Measurements from ENCODE around the gene TMC8. TPM values are rescaled to one million over a fixed set of nuclear protein-coding genes. Genes with fewer than 3 reads are reported as not detected.

Gene TMC8
- total and polyA plus RNA-seq, 7 donors = 0.30 to 2.8 (median 0.89) TPM

DNA sequence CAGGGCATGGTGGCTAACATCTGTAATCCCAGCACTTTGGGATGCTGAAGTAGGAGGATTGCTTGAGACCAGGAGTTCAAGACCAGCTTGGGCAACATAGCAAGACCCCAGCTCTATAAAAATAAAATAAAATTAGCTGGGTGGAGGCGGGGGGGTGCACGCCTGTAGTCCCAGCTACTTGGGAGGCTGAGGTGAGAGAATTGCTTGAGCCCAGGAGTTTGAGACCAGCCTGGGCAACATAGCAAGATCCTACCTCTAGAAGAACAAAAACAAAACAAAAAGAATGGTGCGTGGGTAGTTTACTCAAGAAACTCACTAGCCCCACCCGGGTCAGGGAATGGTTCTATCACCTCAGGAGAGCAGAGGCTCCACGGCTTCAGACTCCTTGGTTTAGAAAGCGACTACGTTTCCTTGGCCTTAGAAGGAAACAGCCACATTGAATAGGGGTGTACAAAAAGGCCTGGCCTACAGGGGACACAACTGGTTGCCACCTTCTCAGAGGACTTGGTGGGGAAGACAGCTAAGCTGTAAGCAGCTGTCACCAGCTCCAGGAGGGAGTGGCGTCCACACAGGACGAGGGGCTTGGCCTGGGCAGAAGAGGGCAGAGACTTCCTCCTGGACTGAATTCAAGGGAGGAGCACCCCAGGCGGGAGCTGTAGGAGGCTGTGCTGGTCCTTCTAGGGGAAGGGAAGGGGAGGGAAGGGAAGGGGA is 55.6 kb downstream of the TMC8 start:
- no peak for TF ChIP-seq CTCF (IDR thresholded peaks at IDR 0.05)
- H3K9me3 ChIP-seq = no peaks in the 10 kb centered on the region
- intact Hi-C loops (cut with DNase I) = loop anchor here in 1 of 2 donors (5.0 kb wide), 1 partner anchor 66 kb away; no protein-coding TSS in a partner anchor
- peaks cover 0 to 11% of the 10 kb centered on the region in 2 donors for H3K36me3 ChIP-seq (ENCODE audit: insufficient read depth in 1 of 2, low read depth in 1 of 2)
- ATAC-seq (peak in 1 of 4 donors; percentile 4), DNase-seq (peak in 1 of 2 donors; percentile 71)
- peak overlapping the region; percentile 65 for H3K4me3 ChIP-seq
- H3K27me3 ChIP-seq (ENCODE audit: insufficient read depth in 3 of 3, low read length in 2 of 3) = no peaks in the 10 kb centered on the region
- H3K27ac ChIP-seq = no peak overlapping the region
- WGBS, 3 donors = 50 to 75% (median 61%) methylated on average over 7 to 10 of the region's 10 CpGs
- peaks cover 8% of the 10 kb centered on the region for H3K4me1 ChIP-seq

DNA sequence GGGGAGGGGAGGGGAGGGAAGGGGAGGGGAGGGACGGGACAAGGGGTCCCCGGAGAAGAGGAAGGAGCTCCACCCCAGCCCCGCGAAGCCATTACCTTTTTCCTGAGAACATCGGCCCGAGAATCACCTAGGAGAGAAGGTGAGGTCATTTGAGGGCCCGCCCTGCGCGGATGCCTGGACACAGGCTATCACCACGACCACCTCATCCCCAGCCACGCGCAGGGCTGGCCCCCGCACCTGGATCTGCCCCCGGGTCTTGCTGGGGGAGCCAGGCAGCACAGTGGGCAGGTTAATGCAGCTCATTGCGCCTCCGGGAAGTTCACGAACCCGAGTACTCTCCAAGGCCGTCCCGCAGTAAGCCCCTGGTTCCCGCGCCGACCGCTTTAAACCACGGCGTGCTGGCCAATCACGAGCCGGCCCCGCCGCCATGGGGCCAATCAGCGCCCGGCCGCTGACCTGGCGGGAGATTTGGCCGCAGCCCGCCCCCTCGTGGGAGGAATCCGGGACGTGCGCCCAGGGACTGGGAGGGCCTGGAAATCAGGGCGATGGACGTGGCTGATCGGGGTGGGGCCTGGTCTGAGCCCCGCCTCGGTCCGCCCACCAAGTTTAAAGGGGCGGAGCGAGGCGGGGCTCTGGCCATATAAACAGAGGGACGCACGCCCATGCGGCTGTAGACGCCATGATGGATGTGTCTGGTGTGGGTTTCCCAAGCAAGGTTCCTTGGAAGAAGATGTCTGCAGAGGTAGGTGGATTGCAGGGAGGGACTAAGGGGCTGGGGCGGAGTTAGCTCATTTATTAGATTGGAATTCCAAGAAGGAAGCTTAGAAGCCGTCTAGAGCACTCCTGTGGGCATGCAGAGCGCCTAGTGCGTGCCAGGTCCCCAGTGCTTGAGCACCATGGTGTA is 56.4 kb downstream of the TMC8 start, which contains the start of the genes AFMID and TK1:
Gene AFMID, plus strand, starts transcription at position 671 of the 904 bp plus-strand sequence. Its CDS starts 9 bp downstream, at position 680.
Gene TK1, minus strand, starts transcription at position 361 of the 904 bp plus-strand sequence. Its CDS starts 58 bp downstream, at position 303.
- DNase-seq = peak; percentile 97 to 98
- peaks cover 8% of the 10 kb centered on the region for H3K4me1 ChIP-seq
- H3K27ac ChIP-seq = peak within 1 kb of the TSS; percentile 71
- peaks cover 0 to 18% of the 10 kb centered on the region in 2 donors for H3K36me3 ChIP-seq (ENCODE audit: insufficient read depth in 1 of 2, low read depth in 1 of 2)
- H3K4me3 ChIP-seq = peak within 1 kb of the TSS; percentile 65
- peak; percentile 98 to 99 (median 98) for ATAC-seq
- WGBS, 3 donors = 4 to 6% (median 5%) methylated on average over 48 to 57 of the region's 57 CpGs
- TF ChIP-seq CTCF (IDR thresholded peaks at IDR 0.05) = peak; percentile 76
- intact Hi-C loops (cut with DNase I) = loop anchor here in 1 of 2 donors (5.0 kb wide), 1 partner anchor 65 kb away; no protein-coding TSS in a partner anchor
- H3K27me3 ChIP-seq (ENCODE audit: insufficient read depth in 3 of 3, low read length in 2 of 3) = no peaks in the 10 kb centered on the region
- no peaks in the 10 kb centered on the region for H3K9me3 ChIP-seq

Other genes starting within 250 kb of the TMC8 start
- 10 to 100 TPM; 11.4 to 22.4 (median 13.6) TPM for gene TNRC6C, start 172.1 kb upstream of the TMC8 start, total RNA-seq
- gene TNRC6C, start 172.1 kb upstream of the TMC8 start, polyA plus RNA-seq = 1 to 10 TPM; 1.2 to 5.4 (median 1.4) TPM
- gene TMC6, start 2.0 kb upstream of the TMC8 start, total RNA-seq = 10 to 100 TPM in 1 of 4 donors, 1 to 10 TPM in 3; 6.1 to 11.0 (median 7.9) TPM
- 1 to 10 TPM; 2.7 to 3.9 (median 2.8) TPM for gene TMC6, start 2.0 kb upstream of the TMC8 start, polyA plus RNA-seq
- not detected for gene C17orf99, start 15.6 kb downstream of the TMC8 start, total RNA-seq
- gene C17orf99, start 15.6 kb downstream of the TMC8 start, polyA plus RNA-seq = not detected
- 100 to 1,000 TPM; 134 to 313 (median 192) TPM for gene SYNGR2, start 37.8 kb downstream of the TMC8 start, total RNA-seq
- 100 to 1,000 TPM in 2 of 3 donors, 10 to 100 TPM in 1; 61.7 to 181 (median 120) TPM for gene SYNGR2, start 37.8 kb downstream of the TMC8 start, polyA plus RNA-seq
- gene TK1, start 56.3 kb downstream of the TMC8 start, total RNA-seq = 1 to 10 TPM in 3 of 4 donors, under 1 TPM in 1; 0.68 to 3.1 (median 2.3) TPM
- 1 to 10 TPM in 2 of 3 donors, under 1 TPM in 1; 0.88 to 1.5 (median 1.1) TPM for gene TK1, start 56.3 kb downstream of the TMC8 start, polyA plus RNA-seq
- gene AFMID, start 56.6 kb downstream of the TMC8 start, total RNA-seq = 10 to 100 TPM in 2 of 4 donors, 1 to 10 TPM in 2; 7.4 to 20.8 (median 12.1) TPM
- 1 to 10 TPM; 8.1 to 9.9 (median 9.3) TPM for gene AFMID, start 56.6 kb downstream of the TMC8 start, polyA plus RNA-seq
- under 1 TPM in 2 of 4 donors, not detected in 2; 0.12 to 0.34 TPM for gene BIRC5, start 83.5 kb downstream of the TMC8 start, total RNA-seq
- gene BIRC5, start 83.5 kb downstream of the TMC8 start, polyA plus RNA-seq = under 1 TPM; 0.06 to 0.96 (median 0.23) TPM
- not detected for gene TMEM235, start 100.9 kb downstream of the TMC8 start, total RNA-seq
- not detected for gene TMEM235, start 100.9 kb downstream of the TMC8 start, polyA plus RNA-seq
- 10 to 100 TPM in 3 of 4 donors, 1 to 10 TPM in 1; 8.5 to 43.5 (median 23.6) TPM for gene SOCS3, start 229.3 kb downstream of the TMC8 start, total RNA-seq
- 10 to 100 TPM in 1 of 3 donors, 1 to 10 TPM in 2; 5.3 to 24.4 (median 7.5) TPM for gene SOCS3, start 229.3 kb downstream of the TMC8 start, polyA plus RNA-seq
- 10 to 100 TPM; 15.0 to 24.2 (median 20.3) TPM for gene PGS1, start 247.9 kb downstream of the TMC8 start, total RNA-seq
- gene PGS1, start 247.9 kb downstream of the TMC8 start, polyA plus RNA-seq = 10 to 100 TPM; 10.2 to 16.3 (median 15.5) TPM

Measured in psoas muscle (tissue), 8 donors.